Stomach (tissue), 4 donors: ENCODE data around the gene CFLAR.

Experiments used
- POLR2A ChIP-seq, 4 donors: fragments of 450-650 bp; IDR thresholded peaks; one replicate each; pipeline ENCODE4 v1.6.1; 2016; ENCODE audit warnings: antibody characterized with exemption in 4 of 4, control low read depth in 2 of 4, mild to moderate bottlenecking in 1 of 4, moderate library complexity in 1 of 4
- TF ChIP-seq, protein P1 (sequence below), 7 experiments: fragments of 450-650 bp in 4 of 7; fragments of 200-600 bp in 3 of 7; sonication (generic) in 3 of 7; IDR thresholded peaks; one replicate each; pipeline ENCODE4 v1.5.1; 2016 to 2019; ENCODE audit warnings: antibody characterized with exemption in 7 of 7, control low read depth in 2 of 7, mild to moderate bottlenecking in 1 of 7

DNA sequence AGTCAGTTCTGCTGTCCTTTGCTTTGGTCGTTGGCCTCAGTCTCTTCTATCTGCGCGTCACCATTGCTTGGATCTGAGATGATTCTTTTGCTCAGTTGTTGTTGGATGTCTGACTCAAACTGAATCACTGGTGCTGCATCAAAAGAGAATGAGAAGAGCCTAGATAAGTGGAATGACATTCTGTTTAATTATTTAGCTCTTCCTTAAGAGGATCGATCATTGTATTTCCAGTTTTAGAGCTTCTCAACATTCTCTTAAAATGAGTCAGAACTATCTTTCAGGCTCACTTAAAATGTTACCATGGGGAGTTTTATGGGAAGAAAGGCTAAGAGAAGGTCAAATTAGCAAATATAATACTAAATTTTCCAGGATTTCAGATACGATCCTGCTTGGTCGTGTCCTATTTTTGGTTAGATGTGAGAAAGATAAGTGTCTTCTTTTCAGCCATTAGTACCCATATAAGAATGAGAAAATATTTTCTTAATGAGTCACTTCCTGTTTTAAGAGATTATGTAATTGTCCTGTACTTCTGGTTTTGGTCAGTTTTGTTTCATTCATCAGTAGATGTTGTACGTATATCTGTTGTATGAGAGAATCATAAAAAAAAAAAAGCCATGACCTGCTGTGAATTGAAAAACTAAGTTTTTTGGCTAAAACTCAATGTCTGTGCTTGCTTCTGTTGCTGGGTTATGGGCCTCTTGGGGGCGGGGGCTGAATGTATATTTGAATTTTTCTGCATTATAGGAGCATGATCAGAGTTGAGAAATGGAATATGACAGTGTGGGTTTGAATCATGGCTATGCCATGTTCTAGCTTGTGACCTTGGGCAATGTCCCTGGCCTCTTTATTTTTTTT lies 35.4 kb downstream of the CFLAR start:
- TF ChIP-seq, protein P1, sequence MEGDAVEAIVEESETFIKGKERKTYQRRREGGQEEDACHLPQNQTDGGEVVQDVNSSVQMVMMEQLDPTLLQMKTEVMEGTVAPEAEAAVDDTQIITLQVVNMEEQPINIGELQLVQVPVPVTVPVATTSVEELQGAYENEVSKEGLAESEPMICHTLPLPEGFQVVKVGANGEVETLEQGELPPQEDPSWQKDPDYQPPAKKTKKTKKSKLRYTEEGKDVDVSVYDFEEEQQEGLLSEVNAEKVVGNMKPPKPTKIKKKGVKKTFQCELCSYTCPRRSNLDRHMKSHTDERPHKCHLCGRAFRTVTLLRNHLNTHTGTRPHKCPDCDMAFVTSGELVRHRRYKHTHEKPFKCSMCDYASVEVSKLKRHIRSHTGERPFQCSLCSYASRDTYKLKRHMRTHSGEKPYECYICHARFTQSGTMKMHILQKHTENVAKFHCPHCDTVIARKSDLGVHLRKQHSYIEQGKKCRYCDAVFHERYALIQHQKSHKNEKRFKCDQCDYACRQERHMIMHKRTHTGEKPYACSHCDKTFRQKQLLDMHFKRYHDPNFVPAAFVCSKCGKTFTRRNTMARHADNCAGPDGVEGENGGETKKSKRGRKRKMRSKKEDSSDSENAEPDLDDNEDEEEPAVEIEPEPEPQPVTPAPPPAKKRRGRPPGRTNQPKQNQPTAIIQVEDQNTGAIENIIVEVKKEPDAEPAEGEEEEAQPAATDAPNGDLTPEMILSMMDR (IDR thresholded peaks at IDR 0.05), result no peak
- TF ChIP-seq POLR2A (IDR thresholded peaks at IDR 0.05), result no peak
